ENCODE measurements around the gene PROSER1. TPM values are rescaled to one million over a fixed set of nuclear protein-coding genes. Genes with fewer than 3 reads are reported as not detected.
"Not testable (repeated sequence)": the region's sequence is repeated elsewhere in the genome, so short reads cannot be mapped to it uniquely, and the experiment has no call there.

The PROSER1 gene
- total RNA-seq, 8 experiments from 2014 or later: 6.3 to 43.2 (median 14.1) TPM

DNA sequence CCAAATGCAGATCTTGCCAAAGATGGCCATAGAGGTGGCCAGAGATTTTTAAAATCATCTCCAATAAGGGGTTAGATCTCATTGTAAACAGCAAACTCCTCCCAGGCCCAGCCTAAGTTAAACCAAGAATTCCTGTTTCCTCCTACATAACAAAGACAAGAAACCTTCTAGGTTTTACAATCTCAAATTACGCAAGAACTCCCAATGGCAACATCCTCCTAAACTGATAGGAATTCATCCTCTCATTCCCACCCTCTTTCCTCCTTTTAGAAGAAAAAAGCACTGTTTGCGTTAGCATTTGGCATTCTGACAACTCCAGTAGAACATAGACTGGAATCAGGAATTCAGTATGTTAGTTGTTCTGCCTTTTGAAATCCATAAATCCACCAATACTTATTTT, 14.6 kb downstream of the PROSER1 start:
- H3K4me3 ChIP-seq: no peak overlapping the region
- H3K27ac ChIP-seq: no peak overlapping the region
- 83 to 100% (median 100%) methylated on average over 1 to 2 of the region's 2 CpGs; no CpG with 5 or more reads in 1 of the 10 experiments for WGBS, 10 experiments
- H3K4me1 ChIP-seq (replicated peaks in 1 of 2): no peaks in the 10 kb centered on the region
- in situ Hi-C loops (cut with MboI; ENCODE audit: low pct_unique_long_range_greater_than_20kb in 2 of 9, low sequenced_read_pairs in 9 of 9, unreplicated experiment in 9 of 9): no loop called here
- ATAC-seq (replicated peaks in 6 of 8): peak in 1 of 8 experiments; percentile 27

DNA sequence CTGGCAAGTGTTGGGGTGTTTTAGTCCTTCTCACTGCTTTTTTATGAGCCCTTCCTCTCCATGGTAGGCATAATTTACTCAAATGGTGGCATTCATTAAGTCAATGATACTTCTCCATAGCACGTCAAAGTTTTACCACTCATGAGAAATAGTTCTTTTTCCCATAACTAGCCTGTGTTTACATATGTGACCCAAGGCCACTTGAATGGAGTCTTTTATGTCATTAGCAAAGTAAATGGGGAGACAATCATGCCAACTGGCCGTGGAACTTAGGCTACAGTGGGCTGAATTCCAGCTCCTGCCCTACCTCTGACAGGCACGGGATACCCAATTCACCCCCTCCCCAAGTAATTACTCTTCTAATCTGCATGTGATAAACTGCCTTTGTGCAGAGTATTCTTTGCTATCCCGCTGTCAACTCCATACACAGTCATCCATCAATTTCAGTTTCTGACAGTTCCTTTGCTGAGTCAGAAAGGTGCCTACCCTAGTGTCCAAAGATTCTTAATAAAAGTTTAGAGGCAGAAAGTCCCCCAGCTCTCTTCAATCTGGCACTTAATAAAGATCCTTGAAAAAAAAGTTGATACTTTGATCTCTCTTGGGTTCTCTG, 16.9 kb downstream of the PROSER1 start:
- 70 to 100% (median 92%) methylated on average over 1 to 4 of the region's 4 CpGs; no CpG with 5 or more reads in 1 of the 10 experiments for WGBS, 10 experiments
- in situ Hi-C loops (cut with MboI; ENCODE audit: low pct_unique_long_range_greater_than_20kb in 2 of 9, low sequenced_read_pairs in 9 of 9, unreplicated experiment in 9 of 9): no loop called here
- no peak for ATAC-seq (replicated peaks in 6 of 8)
- Histone ChIP-seq H3K4me1 (replicated peaks in 1 of 2) (no peaks in the 10 kb centered on the region), H3K27ac (no peak overlapping the region), H3K4me3 (no peak overlapping the region)

DNA sequence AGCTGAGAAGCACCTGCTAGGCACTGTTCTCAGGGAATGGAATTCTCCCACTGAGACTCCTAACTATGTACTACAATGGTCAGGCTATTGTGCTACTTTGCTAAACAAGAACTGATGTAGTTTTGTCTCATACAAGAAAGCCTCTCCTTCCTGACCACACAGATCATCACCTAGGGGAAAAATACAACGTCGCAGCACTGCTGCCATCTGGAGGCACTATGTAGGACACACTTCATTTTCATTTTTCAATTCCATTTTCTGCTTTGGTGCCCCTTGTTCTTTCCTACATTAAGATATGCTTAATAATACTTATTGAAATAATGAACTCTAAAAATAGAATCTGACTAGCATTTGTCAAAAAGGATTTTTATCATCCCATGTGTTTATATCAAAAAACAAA, 21.1 kb downstream of the PROSER1 start:
- WGBS, 10 experiments: 0 to 83% (median 33%) methylated on average over 1 to 2 of the region's 2 CpGs; no CpG with 5 or more reads in 5 of the 10 experiments
- ATAC-seq (replicated peaks in 6 of 8): peak; percentile 49 to 92 (median 62)
- in situ Hi-C loops (cut with MboI; ENCODE audit: low pct_unique_long_range_greater_than_20kb in 2 of 9, low sequenced_read_pairs in 9 of 9, unreplicated experiment in 9 of 9): no loop called here
- Histone ChIP-seq H3K4me3 (no peak overlapping the region), H3K27ac (no peak overlapping the region), H3K4me1 (replicated peaks in 1 of 2) (no peaks in the 10 kb centered on the region)

DNA sequence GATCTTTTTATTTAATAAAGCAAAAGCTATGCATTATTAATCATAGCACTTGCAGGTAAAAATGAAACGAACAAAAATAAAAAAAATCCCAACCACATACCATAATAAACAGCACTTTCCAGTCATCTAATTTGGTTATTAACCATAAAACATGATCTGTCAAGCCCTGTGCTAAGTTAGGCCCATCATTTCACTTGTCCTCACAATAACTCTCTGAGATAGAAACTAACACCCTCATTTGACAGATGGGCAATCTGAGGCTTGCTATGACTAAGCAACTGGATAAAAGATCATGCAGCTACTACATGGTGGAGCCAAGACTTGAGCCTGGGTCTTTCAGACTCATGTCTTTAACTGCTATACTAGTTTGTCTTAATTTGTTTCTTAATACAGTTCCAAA, 21.8 kb downstream of the PROSER1 start:
- ATAC-seq (replicated peaks in 6 of 8): peak in 1 of 8 experiments; percentile 26
- Histone ChIP-seq H3K4me1 (replicated peaks in 1 of 2) (no peaks in the 10 kb centered on the region), H3K4me3 (no peak overlapping the region), H3K27ac (no peak overlapping the region)
- 50 to 100% (median 100%) methylated on average over 1 of the region's 1 CpG; no CpG with 5 or more reads in 1 of the 10 experiments for WGBS, 10 experiments
- in situ Hi-C loops (cut with MboI; ENCODE audit: low pct_unique_long_range_greater_than_20kb in 2 of 9, low sequenced_read_pairs in 9 of 9, unreplicated experiment in 9 of 9): no loop called here

DNA sequence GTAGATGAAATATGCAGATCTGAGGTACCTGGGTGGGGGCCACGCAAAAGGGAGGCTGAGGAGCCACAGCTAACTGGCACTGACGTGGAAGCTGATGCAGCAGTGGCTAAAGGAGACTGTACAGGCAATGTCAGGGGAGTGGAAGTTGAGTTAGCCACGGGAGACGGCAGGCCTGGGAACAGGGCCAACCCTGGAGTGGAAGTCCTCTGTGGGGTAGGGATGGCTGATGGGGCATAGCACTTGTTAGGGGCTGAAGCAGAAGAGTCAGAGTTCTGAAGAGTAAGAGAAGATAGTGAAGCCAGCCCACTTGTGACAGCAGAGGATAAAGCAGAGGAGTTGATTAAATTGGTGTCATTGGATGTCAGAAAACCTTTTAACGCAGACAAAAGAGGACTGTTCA, 24.4 kb downstream of the PROSER1 start:
- WGBS, 10 experiments: 42 to 100% (median 83%) methylated on average over 1 to 3 of the region's 5 CpGs; no CpG with 5 or more reads in 1 of the 10 experiments
- ATAC-seq (replicated peaks in 6 of 8): no peak
- in situ Hi-C loops (cut with MboI; ENCODE audit: low pct_unique_long_range_greater_than_20kb in 2 of 9, low sequenced_read_pairs in 9 of 9, unreplicated experiment in 9 of 9): no loop called here
- no peak overlapping the region for H3K27ac ChIP-seq
- no peaks in the 10 kb centered on the region for H3K4me1 ChIP-seq (replicated peaks in 1 of 2)
- no peak overlapping the region for H3K4me3 ChIP-seq

DNA sequence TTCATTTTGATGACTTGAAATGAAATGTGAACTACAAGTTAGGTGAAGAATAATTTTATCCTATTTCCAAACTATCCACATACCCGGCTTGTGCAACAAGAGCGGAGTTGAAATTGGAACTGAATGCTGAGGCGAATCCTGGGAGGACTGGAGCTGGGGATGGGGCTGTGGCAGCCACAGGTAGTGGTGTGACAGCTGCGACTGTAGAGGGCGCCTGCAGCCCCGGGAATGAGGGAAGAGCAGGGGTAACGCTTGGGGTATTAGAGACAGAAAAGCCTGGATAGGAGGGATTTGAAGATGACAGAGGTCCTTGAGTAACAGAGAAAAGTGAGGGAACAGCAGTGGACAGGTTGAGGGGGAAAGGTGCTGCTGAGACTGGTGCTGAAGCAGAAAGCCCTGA, 25.3 kb downstream of the PROSER1 start:
- Histone ChIP-seq H3K4me3 (no peak overlapping the region), H3K4me1 (replicated peaks in 1 of 2) (no peaks in the 10 kb centered on the region), H3K27ac (no peak overlapping the region)
- in situ Hi-C loops (cut with MboI; ENCODE audit: low pct_unique_long_range_greater_than_20kb in 2 of 9, low sequenced_read_pairs in 9 of 9, unreplicated experiment in 9 of 9): no loop called here
- no peak for ATAC-seq (replicated peaks in 6 of 8)
- 75 to 100% (median 84%) methylated on average over 2 to 4 of the region's 7 CpGs; no CpG with 5 or more reads in 2 of the 10 experiments for WGBS, 10 experiments

DNA sequence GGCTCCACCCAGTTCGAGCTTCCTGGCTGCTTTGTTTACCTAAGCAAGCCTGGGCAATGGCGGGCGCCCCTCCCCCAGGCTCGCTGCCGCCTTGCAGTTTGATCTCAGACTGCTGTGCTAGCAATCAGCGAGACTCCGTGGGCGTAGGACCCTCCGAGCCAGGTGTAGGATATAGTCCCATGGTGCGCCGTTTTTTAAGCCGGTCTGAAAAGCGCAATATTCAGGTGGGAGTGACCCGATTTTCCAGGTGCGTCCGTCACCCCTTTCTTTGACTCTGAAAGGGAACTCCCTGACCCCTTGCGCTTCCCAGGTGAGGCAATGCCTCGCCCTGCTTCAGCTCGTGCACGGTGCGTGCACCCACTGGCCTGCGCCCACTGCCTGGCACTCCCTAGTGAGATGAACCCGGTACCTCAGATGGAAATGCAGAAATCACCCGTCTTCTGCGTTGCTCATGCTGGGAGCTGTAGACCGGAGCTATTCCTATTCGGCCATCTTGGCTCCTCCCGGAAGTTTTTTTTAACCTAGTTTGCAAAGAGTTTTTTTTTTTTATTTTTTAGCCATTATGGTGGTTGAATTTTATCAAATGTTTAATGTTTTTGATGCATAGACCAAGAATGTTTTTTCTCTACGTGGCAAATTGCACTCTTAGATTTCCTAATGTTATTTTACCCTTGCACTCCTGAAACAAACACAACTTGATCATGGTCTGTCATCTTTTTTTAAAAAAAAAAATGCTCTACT, 31.3 kb downstream of the PROSER1 start:
- H3K4me3 ChIP-seq: peak overlapping the region in 1 of 5 donors; percentile 19
- H3K27ac ChIP-seq; ATAC-seq (replicated peaks in 6 of 8); H3K4me1 ChIP-seq (replicated peaks in 1 of 2); in situ Hi-C loops (cut with MboI; ENCODE audit: low pct_unique_long_range_greater_than_20kb in 2 of 9, low sequenced_read_pairs in 9 of 9, unreplicated experiment in 9 of 9): not testable (repeated sequence)
- 43 to 100% (median 93%) methylated on average over 1 to 4 of the region's 29 CpGs; no CpG with 5 or more reads in 1 of the 10 experiments for WGBS, 10 experiments

DNA sequence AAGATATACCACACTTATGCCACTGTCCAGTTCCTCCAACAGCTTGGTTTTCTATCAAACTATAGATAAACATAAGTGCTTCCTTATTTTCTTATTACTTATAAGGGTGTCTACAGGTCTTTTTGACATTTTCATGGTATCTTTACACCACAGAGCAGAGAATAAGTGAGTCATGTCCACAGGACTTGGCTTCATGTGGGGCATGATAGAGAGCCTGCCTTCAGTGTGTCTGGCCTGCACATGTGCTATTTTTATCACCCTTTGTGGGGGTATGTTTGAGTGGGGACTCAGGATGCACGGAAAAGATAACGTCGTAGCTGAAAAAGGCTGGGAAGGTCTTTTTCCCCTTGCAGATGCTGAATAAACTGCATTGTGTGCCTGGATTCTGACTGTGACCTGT, 39.1 kb downstream of the PROSER1 start:
- 0 to 100% (median 61%) methylated on average over 2 to 3 of the region's 3 CpGs; no CpG with 5 or more reads in 2 of the 10 experiments for WGBS, 10 experiments

DNA sequence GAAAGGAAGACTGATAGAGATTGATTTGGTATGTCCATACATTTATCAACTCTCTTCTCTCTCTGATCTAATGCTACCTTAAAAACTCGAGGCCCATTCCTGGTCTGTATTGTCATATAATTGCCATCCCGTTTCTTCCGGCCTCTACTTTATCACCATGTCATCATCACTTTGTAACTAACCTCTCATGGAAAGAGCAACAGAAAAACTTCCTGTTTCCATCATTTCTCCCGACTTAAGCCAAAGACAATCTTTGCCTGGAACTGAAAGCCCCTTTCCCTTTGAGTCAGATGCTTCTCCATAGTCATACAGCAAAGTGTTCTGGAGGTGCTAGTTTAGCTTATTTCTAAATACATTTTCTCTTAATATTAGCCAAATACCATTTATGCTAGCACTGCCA, 44.5 kb downstream of the PROSER1 start:
- no peak for ATAC-seq (replicated peaks in 6 of 8)
- no peak overlapping the region for H3K4me3 ChIP-seq
- no peaks in the 10 kb centered on the region for H3K4me1 ChIP-seq (replicated peaks in 1 of 2)
- 10 to 76% (median 44%) methylated on average over 1 to 4 of the region's 4 CpGs for WGBS, 10 experiments
- H3K27ac ChIP-seq: no peak overlapping the region
- in situ Hi-C loops (cut with MboI; ENCODE audit: low pct_unique_long_range_greater_than_20kb in 2 of 9, low sequenced_read_pairs in 9 of 9, unreplicated experiment in 9 of 9): no loop called here

More for the DNA sequence above, 39.1 kb downstream of the PROSER1 start:
- Histone ChIP-seq H3K4me3 (no peak overlapping the region), H3K27ac (no peak overlapping the region), H3K4me1 (replicated peaks in 1 of 2) (no peaks in the 10 kb centered on the region)
- ATAC-seq (replicated peaks in 6 of 8): no peak
- in situ Hi-C loops (cut with MboI; ENCODE audit: low pct_unique_long_range_greater_than_20kb in 2 of 9, low sequenced_read_pairs in 9 of 9, unreplicated experiment in 9 of 9): no loop called here

DNA sequence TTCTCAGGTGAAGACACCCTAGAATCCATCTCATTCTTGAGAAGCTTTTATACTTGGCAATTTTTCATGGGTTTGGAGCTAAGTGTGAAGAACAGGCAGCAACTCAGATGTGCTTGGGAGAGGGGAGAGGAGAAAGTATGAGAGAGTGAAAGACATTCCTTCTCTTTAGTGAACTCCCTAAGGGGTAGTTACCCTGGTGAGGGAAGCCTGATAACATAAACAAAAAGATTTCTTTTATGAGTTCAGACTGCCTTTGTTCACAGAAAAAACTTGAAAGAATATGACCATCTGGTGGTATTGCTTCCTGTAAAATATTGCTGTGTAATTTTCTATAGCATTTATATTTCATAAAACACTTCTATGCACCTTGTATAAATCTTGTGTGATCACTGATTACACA, 47.2 kb downstream of the PROSER1 start, which contains the start of gene STOML3:
Gene STOML3, minus strand, starts transcription at position 139 of the 400 bp plus-strand sequence. Its CDS starts 110 bp downstream, at position 29.
- in situ Hi-C loops (cut with MboI; ENCODE audit: low pct_unique_long_range_greater_than_20kb in 2 of 9, low sequenced_read_pairs in 9 of 9, unreplicated experiment in 9 of 9): no loop called here
- Histone ChIP-seq H3K4me3 (no peak within 1 kb of the TSS), H3K4me1 (replicated peaks in 1 of 2) (no peaks in the 10 kb centered on the region), H3K27ac (no peak within 1 kb of the TSS)
- peak in 5 of 8 experiments; percentile 30 to 88 (median 54) for ATAC-seq (replicated peaks in 6 of 8)

DNA sequence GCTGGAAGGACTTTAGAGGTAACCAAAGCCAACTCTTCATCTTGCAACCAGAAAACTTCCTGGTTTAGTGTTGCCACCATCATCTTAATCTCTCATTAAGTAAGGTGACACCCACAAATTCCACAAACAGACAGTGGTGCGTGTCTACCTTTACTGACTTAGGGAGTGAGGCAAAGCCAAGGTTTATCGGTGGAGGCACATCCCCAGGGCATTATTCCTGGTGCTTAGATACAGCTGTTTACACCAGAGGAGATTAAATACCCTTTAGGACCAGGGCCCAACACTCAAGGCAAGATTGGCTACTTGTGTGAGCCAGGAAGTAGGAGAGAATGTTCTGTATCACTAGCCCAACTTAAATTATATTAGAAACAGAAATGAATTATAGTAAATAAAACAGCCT, 56.8 kb downstream of the PROSER1 start:
- ATAC-seq (replicated peaks in 6 of 8): no peak
- Histone ChIP-seq H3K27ac (peak overlapping the region; percentile 67 to 77), H3K4me1 (replicated peaks in 1 of 2) (peaks cover 16 to 19% of the 10 kb centered on the region in 2 donors), H3K4me3 (no peak overlapping the region)
- 20 to 100% (median 83%) methylated on average over 1 to 2 of the region's 2 CpGs; no CpG with 5 or more reads in 3 of the 10 experiments for WGBS, 10 experiments
- in situ Hi-C loops (cut with MboI; ENCODE audit: low pct_unique_long_range_greater_than_20kb in 2 of 9, low sequenced_read_pairs in 9 of 9, unreplicated experiment in 9 of 9): no loop called here

DNA sequence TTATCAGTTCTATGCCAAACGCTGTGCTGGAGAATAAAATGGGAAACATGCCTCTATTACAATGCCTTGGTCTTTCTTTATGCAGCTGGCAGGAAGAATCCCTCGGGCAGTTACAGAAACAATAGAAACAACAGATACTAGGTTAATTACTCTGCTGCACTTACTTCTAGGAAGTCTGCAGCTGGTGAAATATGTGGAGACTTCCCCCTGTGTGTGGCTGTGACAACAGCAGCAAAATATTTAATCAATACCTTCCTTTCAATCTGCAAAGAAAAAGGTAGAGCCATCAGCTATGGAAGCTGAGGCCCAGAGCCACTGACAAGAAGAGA, 57.2 kb downstream of the PROSER1 start:
- ATAC-seq (replicated peaks in 6 of 8): no peak
- in situ Hi-C loops (cut with MboI; ENCODE audit: low pct_unique_long_range_greater_than_20kb in 2 of 9, low sequenced_read_pairs in 9 of 9, unreplicated experiment in 9 of 9): no loop called here
- 0 to 59% (median 13%) methylated on average over 1 to 2 of the region's 2 CpGs; no CpG with 5 or more reads in 1 of the 10 experiments for WGBS, 10 experiments
- Histone ChIP-seq H3K27ac (peak overlapping the region; percentile 67 to 77), H3K4me3 (no peak overlapping the region), H3K4me1 (replicated peaks in 1 of 2) (peaks cover 16 to 19% of the 10 kb centered on the region in 2 donors)

DNA sequence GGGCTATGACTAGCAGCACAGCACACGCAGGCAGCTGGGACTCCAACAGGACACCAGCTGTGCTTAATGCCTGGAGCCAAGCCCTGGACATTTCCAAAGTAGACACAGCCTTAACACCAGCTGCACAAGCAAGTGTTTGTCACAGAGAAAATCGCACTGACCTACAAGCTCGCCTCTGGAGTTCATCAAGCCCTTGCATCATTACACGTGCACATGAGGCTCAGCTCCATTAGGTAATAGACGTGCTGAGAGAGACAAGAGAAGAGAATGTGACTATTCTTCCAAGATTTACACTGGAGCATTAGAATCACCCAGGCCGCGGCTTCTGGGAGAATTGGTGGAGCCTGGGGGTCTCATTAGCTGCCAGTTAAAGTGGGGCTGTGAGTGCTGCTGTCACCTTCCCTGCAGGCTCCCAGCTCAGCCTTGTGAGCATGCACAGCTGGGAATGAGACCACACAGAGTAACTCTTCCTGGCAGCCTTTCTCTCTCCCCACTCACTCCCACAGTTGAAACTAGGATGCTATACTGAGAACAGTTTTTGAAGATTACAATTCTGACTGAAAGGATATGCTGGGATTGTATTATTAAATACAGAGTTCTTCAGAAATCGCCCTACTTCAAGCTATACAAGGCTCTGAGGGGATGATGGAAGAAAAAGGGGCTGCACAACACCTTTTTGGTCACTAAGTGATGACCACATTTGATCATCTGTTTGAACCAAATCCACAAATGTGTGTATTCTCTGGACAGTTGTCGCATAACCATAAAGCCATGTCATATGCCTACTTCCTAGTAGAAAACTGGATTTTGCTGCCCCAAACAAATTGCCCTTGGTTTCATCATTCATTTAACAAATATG, 57.8 kb downstream of the PROSER1 start:
- WGBS, 10 experiments: 2 to 87% (median 58%) methylated on average over 1 to 7 of the region's 9 CpGs
- no peak overlapping the region for H3K4me3 ChIP-seq
- ATAC-seq (replicated peaks in 6 of 8): peak in 7 of 8 experiments; percentile 83 to 92 (median 85)
- in situ Hi-C loops (cut with MboI; ENCODE audit: low pct_unique_long_range_greater_than_20kb in 2 of 9, low sequenced_read_pairs in 9 of 9, unreplicated experiment in 9 of 9): no loop called here
- peaks cover 16 to 19% of the 10 kb centered on the region in 2 donors for H3K4me1 ChIP-seq (replicated peaks in 1 of 2)
- peak overlapping the region; percentile 67 to 77 for H3K27ac ChIP-seq
